ENCODE results near the gene DNHD1. TPM values are rescaled to one million over a fixed set of nuclear protein-coding genes. Genes with fewer than 3 reads are reported as not detected.
A peak's percentile ranks its signal among the peaks of the same experiment; 100 is the strongest.

The DNHD1 gene
- total and polyA plus RNA-seq, 2 of the 13 experiments (the other 11 are each of a cell fraction or from before 2014, with no cell fraction given) = 2.7 to 9.3 TPM

DNA sequence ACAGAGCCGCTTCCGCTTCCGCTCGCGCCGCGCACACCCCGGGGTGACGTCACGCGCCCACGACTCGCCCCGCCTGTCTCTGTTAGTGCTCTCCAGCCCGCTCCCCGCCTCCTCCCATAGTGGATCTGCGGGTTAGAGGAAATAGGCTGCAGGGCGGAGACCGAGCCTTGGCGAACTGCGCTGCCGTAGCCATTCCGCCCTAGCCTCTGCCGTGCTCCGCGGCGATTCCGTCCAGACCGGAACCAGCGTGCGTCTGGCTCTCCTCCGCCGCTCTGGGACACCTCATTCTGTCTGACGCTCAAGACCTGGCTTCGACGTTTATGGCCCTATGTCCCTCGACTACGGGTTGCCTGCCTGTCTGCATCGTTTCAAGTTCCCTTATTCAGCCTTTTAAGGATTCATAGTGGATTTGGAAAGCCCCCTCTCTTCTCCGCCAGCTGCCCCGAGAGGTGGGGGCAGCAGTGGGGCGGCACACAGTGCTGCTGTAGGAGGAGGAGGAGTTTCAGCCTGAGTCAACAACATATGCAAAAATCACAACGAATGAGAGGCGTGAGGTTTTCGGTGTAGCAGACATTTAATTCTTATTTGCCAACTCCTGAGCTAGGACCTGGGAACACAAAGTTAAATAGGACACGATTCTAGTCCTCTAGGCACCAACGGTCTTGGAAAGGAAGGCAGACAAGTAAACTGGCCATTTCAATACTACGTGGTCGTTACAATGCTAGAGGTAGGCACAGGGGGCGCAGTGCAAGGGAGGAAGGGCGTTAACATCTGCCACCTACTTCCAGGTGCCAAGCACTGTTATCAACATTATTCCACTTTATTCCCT lies 115.3 kb downstream of the DNHD1 start, which contains the start of gene TAF10 (continued):
- TF ChIP-seq, protein P1, sequence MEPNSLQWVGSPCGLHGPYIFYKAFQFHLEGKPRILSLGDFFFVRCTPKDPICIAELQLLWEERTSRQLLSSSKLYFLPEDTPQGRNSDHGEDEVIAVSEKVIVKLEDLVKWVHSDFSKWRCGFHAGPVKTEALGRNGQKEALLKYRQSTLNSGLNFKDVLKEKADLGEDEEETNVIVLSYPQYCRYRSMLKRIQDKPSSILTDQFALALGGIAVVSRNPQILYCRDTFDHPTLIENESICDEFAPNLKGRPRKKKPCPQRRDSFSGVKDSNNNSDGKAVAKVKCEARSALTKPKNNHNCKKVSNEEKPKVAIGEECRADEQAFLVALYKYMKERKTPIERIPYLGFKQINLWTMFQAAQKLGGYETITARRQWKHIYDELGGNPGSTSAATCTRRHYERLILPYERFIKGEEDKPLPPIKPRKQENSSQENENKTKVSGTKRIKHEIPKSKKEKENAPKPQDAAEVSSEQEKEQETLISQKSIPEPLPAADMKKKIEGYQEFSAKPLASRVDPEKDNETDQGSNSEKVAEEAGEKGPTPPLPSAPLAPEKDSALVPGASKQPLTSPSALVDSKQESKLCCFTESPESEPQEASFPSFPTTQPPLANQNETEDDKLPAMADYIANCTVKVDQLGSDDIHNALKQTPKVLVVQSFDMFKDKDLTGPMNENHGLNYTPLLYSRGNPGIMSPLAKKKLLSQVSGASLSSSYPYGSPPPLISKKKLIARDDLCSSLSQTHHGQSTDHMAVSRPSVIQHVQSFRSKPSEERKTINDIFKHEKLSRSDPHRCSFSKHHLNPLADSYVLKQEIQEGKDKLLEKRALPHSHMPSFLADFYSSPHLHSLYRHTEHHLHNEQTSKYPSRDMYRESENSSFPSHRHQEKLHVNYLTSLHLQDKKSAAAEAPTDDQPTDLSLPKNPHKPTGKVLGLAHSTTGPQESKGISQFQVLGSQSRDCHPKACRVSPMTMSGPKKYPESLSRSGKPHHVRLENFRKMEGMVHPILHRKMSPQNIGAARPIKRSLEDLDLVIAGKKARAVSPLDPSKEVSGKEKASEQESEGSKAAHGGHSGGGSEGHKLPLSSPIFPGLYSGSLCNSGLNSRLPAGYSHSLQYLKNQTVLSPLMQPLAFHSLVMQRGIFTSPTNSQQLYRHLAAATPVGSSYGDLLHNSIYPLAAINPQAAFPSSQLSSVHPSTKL (CRISPR knock-in tag; IDR thresholded peaks at IDR 0.05) = no peak; the same call in 1 of the 2 replicates
- TF ChIP-seq HNRNPLL (IDR thresholded peaks at IDR 0.05; ENCODE audit: low read depth, low read length, poor library complexity, severe bottlenecking) (peak; percentile 99), SMAD1 (CRISPR knock-in tag; IDR thresholded peaks at IDR 0.05; ENCODE audit: borderline replicate concordance, low read depth) (no peak), CBFB (CRISPR knock-in tag; IDR thresholded peaks at IDR 0.05) (0 out of 2 replicates have a peak, but pooled peaks have one; percentile 34), ZNF333 (CRISPR knock-in tag; IDR thresholded peaks at IDR 0.05; ENCODE audit: borderline replicate concordance) (peak; percentile 18; the same call in 1 of the 2 replicates), KLF9 (CRISPR knock-in tag; IDR thresholded peaks at IDR 0.05; ENCODE audit: low read depth) (no peak), RNF2 (conservative IDR thresholded peaks at IDR 0.05; ENCODE audit: low read depth) (peak; percentile 74; the same call in 1 of the 2 replicates), PLRG1 (conservative IDR thresholded peaks at IDR 0.05) (no peak)
- TF ChIP-seq, protein P2, sequence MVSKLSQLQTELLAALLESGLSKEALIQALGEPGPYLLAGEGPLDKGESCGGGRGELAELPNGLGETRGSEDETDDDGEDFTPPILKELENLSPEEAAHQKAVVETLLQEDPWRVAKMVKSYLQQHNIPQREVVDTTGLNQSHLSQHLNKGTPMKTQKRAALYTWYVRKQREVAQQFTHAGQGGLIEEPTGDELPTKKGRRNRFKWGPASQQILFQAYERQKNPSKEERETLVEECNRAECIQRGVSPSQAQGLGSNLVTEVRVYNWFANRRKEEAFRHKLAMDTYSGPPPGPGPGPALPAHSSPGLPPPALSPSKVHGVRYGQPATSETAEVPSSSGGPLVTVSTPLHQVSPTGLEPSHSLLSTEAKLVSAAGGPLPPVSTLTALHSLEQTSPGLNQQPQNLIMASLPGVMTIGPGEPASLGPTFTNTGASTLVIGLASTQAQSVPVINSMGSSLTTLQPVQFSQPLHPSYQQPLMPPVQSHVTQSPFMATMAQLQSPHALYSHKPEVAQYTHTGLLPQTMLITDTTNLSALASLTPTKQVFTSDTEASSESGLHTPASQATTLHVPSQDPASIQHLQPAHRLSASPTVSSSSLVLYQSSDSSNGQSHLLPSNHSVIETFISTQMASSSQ (IDR thresholded peaks at IDR 0.05; ENCODE audit: low read depth) = no peak
- TF ChIP-seq, protein P2 (CRISPR knock-in tag; IDR thresholded peaks at IDR 0.05; ENCODE audit: borderline replicate concordance) = peak; percentile 81; the same call in 1 of the 2 replicates
- TF ChIP-seq, protein P3, sequence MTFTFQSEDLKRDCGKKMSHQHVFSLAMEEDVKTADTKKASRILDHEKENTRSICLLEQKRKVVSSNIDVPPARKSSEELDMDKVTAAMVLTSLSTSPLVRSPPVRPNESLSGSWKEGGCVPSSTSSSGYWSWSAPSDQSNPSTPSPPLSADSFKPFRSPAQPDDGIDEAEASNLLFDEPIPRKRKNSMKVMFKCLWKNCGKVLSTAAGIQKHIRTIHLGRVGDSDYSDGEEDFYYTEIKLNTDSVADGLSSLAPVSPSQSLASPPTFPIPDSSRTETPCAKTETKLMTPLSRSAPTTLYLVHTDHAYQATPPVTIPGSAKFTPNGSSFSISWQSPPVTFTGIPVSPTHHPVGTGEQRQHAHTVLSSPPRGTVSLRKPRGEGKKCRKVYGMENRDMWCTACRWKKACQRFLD (CRISPR knock-in tag; IDR thresholded peaks at IDR 0.05; ENCODE audit: borderline replicate concordance) = no peak
- TF ChIP-seq, protein P4, sequence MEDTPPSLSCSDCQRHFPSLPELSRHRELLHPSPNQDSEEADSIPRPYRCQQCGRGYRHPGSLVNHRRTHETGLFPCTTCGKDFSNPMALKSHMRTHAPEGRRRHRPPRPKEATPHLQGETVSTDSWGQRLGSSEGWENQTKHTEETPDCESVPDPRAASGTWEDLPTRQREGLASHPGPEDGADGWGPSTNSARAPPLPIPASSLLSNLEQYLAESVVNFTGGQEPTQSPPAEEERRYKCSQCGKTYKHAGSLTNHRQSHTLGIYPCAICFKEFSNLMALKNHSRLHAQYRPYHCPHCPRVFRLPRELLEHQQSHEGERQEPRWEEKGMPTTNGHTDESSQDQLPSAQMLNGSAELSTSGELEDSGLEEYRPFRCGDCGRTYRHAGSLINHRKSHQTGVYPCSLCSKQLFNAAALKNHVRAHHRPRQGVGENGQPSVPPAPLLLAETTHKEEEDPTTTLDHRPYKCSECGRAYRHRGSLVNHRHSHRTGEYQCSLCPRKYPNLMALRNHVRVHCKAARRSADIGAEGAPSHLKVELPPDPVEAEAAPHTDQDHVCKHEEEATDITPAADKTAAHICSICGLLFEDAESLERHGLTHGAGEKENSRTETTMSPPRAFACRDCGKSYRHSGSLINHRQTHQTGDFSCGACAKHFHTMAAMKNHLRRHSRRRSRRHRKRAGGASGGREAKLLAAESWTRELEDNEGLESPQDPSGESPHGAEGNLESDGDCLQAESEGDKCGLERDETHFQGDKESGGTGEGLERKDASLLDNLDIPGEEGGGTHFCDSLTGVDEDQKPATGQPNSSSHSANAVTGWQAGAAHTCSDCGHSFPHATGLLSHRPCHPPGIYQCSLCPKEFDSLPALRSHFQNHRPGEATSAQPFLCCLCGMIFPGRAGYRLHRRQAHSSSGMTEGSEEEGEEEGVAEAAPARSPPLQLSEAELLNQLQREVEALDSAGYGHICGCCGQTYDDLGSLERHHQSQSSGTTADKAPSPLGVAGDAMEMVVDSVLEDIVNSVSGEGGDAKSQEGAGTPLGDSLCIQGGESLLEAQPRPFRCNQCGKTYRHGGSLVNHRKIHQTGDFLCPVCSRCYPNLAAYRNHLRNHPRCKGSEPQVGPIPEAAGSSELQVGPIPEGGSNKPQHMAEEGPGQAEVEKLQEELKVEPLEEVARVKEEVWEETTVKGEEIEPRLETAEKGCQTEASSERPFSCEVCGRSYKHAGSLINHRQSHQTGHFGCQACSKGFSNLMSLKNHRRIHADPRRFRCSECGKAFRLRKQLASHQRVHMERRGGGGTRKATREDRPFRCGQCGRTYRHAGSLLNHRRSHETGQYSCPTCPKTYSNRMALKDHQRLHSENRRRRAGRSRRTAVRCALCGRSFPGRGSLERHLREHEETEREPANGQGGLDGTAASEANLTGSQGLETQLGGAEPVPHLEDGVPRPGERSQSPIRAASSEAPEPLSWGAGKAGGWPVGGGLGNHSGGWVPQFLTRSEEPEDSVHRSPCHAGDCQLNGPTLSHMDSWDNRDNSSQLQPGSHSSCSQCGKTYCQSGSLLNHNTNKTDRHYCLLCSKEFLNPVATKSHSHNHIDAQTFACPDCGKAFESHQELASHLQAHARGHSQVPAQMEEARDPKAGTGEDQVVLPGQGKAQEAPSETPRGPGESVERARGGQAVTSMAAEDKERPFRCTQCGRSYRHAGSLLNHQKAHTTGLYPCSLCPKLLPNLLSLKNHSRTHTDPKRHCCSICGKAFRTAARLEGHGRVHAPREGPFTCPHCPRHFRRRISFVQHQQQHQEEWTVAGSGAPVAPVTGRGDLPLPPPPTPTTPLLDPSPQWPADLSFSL (CRISPR knock-in tag; IDR thresholded peaks at IDR 0.05) = no peak

Measured in HepG2 (cell line).